Stimulated activated CD8-positive, alpha-beta memory T cell treated with anti-CD3 and anti-CD28 coated beads, Interleukin-12 subunit alpha, Interleukin-12 subunit beta, amount 100 ng/mL, for 24 hours (primary cell): ENCODE results near the gene ATP8B1.
"Not testable (repeated sequence)": the region's sequence is repeated elsewhere in the genome, so short reads cannot be mapped to it uniquely, and the experiment has no call there.

Source experiments
- DNase-seq: peaks from one replicate; pipeline ENCODE4 v3.0.0-alpha.2; 2020; ENCODE audit errors: extremely low read depth

Gene ATP8B1

GRCh38 chr18:57767259-57768050 lies 35.7 kb downstream of the ATP8B1 start:
- DNase-seq = no peak

- no peak for DNase-seq
Observed at GRCh38 chr18:57764995-57765394, 38.1 kb downstream of the ATP8B1 start.

- no peak for DNase-seq
Observed at GRCh38 chr18:57764087-57764486, 39.0 kb downstream of the ATP8B1 start.

GRCh38 chr18:57762686-57763085 lies 40.4 kb downstream of the ATP8B1 start:
- no peak for DNase-seq

GRCh38 chr18:57759650-57760049 lies 43.5 kb downstream of the ATP8B1 start:
- no peak for DNase-seq

GRCh38 chr18:57755473-57756067 lies 47.5 kb downstream of the ATP8B1 start:
- DNase-seq = no peak

GRCh38 chr18:57754577-57755338 lies 48.4 kb downstream of the ATP8B1 start:
- no peak for DNase-seq

GRCh38 chr18:57753063-57753462 lies 50.1 kb downstream of the ATP8B1 start:
- DNase-seq = no peak

GRCh38 chr18:57749604-57749970 lies 53.5 kb downstream of the ATP8B1 start:
- no peak for DNase-seq

- no peak for DNase-seq
Observed at GRCh38 chr18:57748770-57749603, 54.1 kb downstream of the ATP8B1 start.

- no peak for DNase-seq
Observed at GRCh38 chr18:57747809-57748680, 55.1 kb downstream of the ATP8B1 start.

- DNase-seq = no peak
Observed at GRCh38 chr18:57744211-57744694, 58.9 kb downstream of the ATP8B1 start.

- no peak for DNase-seq
Observed at GRCh38 chr18:57743008-57743407, 60.1 kb downstream of the ATP8B1 start.

- no peak for DNase-seq
Observed at GRCh38 chr18:57741273-57741672, 61.8 kb downstream of the ATP8B1 start.

- DNase-seq = no peak
Observed at GRCh38 chr18:57738078-57738477, 65.0 kb downstream of the ATP8B1 start.

- DNase-seq = no peak
Observed at GRCh38 chr18:57737400-57738060, 65.6 kb downstream of the ATP8B1 start.

- DNase-seq = not testable (repeated sequence)
Observed at GRCh38 chr18:57735042-57735441, 68.1 kb downstream of the ATP8B1 start.

GRCh38 chr18:57733861-57734260 lies 69.3 kb downstream of the ATP8B1 start:
- no peak for DNase-seq

GRCh38 chr18:57730146-57730545 lies 73.0 kb downstream of the ATP8B1 start:
- DNase-seq = no peak

- no peak for DNase-seq
Observed at GRCh38 chr18:57728941-57729511, 74.1 kb downstream of the ATP8B1 start.
